ENCODE data around the gene FZD8.

- TF ChIP-seq CTCF (IDR thresholded peaks at IDR 0.05) = no peak
- no peak for TF ChIP-seq FOSL2 (IDR thresholded peaks at IDR 0.05; ENCODE audit: borderline replicate concordance, low read depth)
- TF ChIP-seq SMC3 (IDR thresholded peaks at IDR 0.05; ENCODE audit: low read depth, low read length) = no peak
- TF ChIP-seq EZH2phosphoT487 (IDR thresholded peaks at IDR 0.05; ENCODE audit: borderline replicate concordance, low read depth) = no peak
- TF ChIP-seq RAD21 (IDR thresholded peaks at IDR 0.05; ENCODE audit: low read length) = no peak
- TF ChIP-seq USF1 (IDR thresholded peaks at IDR 0.05; ENCODE audit: borderline replicate concordance, low read depth) = no peak
- no peak for TF ChIP-seq POLR2AphosphoS5 (IDR thresholded peaks at IDR 0.05; ENCODE audit: low read depth, low read length)
- TF ChIP-seq MAX (IDR thresholded peaks at IDR 0.05; ENCODE audit: low read depth) = no peak
- no peak for TF ChIP-seq RFX5 (IDR thresholded peaks at IDR 0.05; ENCODE audit: low read length)
- TF ChIP-seq MEF2A (IDR thresholded peaks at IDR 0.05; ENCODE audit: borderline replicate concordance, low read depth) = no peak
- TF ChIP-seq SIN3A (IDR thresholded peaks at IDR 0.05; ENCODE audit: borderline replicate concordance, low read depth, low read length) = no peak
- no peak for TF ChIP-seq EP300 (IDR thresholded peaks at IDR 0.05; ENCODE audit: borderline replicate concordance in 1 of 2, low read depth in 1 of 2, low read length in 1 of 2)
- TF ChIP-seq TAF1 (IDR thresholded peaks at IDR 0.05; ENCODE audit: borderline replicate concordance, low read depth, low read length) = no peak
Measured at GRCh38 chr10:35657621-35658020, 15.5 kb upstream of the FZD8 start.

Measured in SK-N-SH (cell line).